NCI-H187 (cell line): Measurements from ENCODE around the gene VCAM1.

Experiments used
- DNase-seq, 2 experiments: peaks; one replicate each; lab custom pipeline; 2025; lab: John Stamatoyannopoulos, UW

VCAM1 gene

GRCh38 chr1:100722221-100722620 lies 2.7 kb downstream of the VCAM1 start:
- DNase-seq = no peak

DNA sequence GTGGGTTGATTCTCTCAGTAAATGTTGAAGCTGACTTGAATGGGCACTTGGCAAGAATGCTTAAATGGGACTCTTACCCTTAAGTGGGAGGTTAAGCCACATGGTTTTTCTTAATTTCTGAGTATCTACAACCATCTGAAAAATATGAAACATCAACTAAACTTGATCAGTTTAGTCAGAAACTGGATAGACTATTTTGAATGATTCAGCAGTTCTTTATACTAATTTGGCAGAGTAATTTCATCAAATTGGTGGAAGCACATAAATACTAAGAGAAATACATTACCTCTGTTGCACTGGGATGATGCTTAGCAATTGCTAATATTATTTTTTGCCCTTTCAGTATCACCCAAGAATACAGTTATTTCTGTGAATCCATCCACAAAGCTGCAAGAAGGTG lies 4.7 kb downstream of the VCAM1 start:
- no peak for DNase-seq

DNA sequence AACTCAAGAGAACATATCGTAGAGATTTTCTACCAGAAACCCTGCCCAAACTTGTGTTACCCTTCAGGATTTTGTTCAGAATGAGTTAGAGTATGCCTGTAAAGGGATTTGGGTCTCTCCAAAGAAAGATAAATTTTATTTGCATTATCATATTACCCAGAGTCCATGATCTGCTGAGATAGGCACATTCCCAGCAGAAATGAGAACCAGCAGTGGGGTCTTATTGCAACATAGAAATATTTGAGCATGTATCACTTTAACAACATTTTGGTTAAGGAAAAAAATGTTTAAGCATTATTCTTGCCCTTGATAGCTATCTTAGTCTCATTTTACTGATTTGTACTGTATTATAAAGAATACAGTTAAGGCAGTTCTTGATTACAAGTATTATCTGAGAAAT lies 10.6 kb downstream of the VCAM1 start:
- DNase-seq = no peak

DNA sequence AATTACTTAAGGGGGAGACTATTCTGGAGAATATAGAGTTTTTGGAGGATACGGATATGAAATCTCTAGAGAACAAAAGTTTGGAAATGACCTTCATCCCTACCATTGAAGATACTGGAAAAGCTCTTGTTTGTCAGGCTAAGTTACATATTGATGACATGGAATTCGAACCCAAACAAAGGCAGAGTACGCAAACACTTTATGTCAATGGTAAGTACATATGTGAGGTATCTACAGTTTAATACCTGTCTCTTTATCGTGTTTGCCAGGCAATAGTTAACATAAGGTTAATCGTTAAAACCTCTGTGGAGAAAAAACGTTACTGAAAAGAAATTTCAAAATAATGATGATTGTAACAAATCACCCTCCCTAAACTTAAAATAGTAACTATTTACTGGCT lies 11.8 kb downstream of the VCAM1 start:
- DNase-seq = no peak

GRCh38 chr1:100731758-100732157 lies 12.2 kb downstream of the VCAM1 start:
- DNase-seq = no peak

DNA sequence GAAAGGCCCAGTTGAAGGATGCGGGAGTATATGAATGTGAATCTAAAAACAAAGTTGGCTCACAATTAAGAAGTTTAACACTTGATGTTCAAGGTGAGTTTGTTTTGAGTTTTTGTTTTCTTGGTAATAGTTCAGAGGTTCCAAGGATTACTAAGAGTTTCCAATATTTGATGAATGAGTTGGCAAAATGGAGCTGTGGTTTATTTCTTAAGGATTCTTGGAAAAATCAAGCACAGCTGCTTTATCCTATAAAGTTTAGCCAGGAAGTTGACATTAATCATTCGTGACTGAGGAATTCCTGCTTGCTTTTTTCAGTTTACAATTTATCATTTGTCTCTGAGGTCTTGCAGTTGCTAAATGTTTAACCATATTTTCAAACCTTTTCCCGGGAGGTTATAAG lies 15.1 kb downstream of the VCAM1 start:
- no peak for DNase-seq

DNA sequence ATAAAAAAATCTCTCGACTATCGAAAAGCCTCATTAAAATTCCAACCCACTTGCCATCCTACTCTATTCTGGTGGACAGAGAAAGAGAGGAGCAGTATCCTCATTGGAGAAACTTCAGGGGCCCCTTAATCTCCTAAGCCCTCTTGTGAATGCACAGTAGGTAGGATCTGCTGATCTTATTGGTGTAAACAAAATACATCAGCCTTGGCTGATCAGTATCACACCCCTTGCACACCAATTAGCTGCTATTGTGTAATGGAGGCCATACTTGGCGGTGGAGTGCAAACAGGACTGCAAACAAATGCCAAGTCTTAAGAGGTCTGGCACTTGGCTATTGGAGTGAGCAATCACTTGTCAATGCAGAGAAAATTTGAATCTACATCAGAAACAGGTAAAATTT lies 15.7 kb downstream of the VCAM1 start:
- DNase-seq = no peak

GRCh38 chr1:100736324-100736723 lies 16.8 kb downstream of the VCAM1 start:
- no peak for DNase-seq

- DNase-seq = no peak
Observed at GRCh38 chr1:100736746-100737145, 17.2 kb downstream of the VCAM1 start.

- no peak for DNase-seq
Observed at GRCh38 chr1:100746542-100746932, 27.0 kb downstream of the VCAM1 start.

- no peak for DNase-seq
Observed at GRCh38 chr1:100747771-100748170, 28.2 kb downstream of the VCAM1 start.

GRCh38 chr1:100750005-100750885 lies 30.7 kb downstream of the VCAM1 start:
- no peak for DNase-seq

- DNase-seq = no peak
Observed at GRCh38 chr1:100752791-100753190, 33.2 kb downstream of the VCAM1 start.

DNA sequence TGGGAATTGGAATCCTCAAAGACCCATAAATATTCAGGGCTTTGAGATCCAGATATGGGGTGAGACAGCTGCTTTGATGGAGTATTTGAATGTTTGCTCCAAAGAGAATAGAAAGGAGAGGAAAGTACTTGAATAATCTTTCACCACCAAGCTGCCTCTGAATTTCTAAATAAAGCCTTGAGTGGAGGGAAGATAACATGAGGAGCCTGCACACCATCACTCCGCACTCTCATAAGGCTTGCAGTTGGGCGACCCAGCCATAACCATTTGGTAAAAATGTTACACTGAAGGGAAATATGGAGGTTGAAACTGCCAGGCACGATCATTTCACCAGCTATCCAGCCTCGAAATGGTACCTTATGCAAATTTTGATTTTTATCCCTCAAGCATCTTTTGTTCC lies 38.4 kb downstream of the VCAM1 start:
- DNase-seq = no peak

GRCh38 chr1:100759188-100759587 lies 39.6 kb downstream of the VCAM1 start:
- no peak for DNase-seq

DNA sequence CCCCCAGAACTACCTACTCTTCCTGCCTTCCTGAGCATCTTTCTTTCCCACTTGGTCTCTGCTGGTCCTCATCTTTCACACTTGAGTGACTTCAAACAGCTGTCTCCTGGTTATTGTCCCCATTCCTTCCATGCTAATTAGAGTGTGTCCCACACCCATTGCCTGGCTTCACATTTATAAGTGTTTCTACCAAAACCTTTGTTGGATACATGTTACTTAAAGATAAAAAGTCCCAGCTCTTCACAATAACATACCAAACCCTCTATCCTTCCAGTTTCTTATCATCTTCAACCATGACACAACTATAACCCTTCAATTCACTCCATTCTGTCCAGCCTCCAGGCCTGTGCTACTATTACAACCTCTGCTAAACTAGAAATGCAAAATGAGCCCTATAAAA lies 41.0 kb downstream of the VCAM1 start:
- no peak for DNase-seq

- no peak for DNase-seq
Observed at GRCh38 chr1:100762461-100762860, 42.9 kb downstream of the VCAM1 start.

GRCh38 chr1:100767176-100767890 lies 47.8 kb downstream of the VCAM1 start:
- DNase-seq = no peak

- DNase-seq = no peak
Observed at GRCh38 chr1:100769323-100769722, 49.8 kb downstream of the VCAM1 start.

GRCh38 chr1:100769906-100770646 lies 50.5 kb downstream of the VCAM1 start:
- no peak for DNase-seq

DNA sequence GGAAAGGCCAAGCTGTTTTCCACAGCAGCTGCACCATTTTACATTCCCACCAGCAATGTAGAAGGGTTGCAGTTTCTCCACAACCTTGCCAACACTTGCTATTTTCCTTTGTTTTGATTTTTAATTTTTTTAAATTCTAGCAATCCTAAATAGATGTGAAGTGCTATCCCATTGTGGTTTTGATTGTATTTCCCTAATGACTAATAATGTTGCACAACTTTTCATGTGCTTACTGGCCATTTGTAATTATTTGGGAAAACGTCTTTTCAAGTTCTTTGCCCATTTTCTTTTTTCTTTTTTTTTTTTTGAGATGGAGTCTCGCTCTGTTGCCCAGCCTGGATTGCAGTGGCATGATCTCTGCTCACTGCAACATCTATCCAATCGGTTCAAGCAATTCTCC lies 53.9 kb downstream of the VCAM1 start:
- no peak for DNase-seq

DNA sequence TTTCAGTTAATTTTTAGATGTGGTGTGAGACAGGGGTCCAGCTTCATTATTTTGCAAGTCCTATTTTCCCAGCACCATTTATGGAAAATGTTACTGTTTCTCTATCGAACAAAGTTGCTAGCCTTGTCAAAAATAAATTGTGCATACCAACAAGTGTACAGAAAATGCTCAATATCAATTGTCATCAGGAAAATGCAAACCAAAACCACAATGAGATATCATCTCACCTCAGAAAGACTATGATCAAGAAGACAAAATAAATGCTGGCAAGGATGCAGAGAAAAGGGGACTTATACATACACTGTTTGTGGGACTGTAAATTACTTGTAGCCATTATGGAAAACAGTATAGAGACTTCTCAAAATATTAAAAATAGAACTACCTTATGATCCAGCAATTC lies 54.8 kb downstream of the VCAM1 start:
- no peak for DNase-seq

GRCh38 chr1:100775483-100775882 lies 55.9 kb downstream of the VCAM1 start:
- no peak for DNase-seq
